Left colon (tissue), 2 donors: ENCODE measurements around the gene JADE1. TPM values are rescaled to one million over a fixed set of nuclear protein-coding genes. Genes with fewer than 3 reads are reported as not detected.

Source experiments
- ATAC-seq: fragments of 200-7000 bp; cut with Tn5 transposase; one replicate; pipeline ENCODE4 v1.9.1; 2020; ENCODE audit warnings: mild to moderate bottlenecking, moderate library complexity
- DNase-seq, 2 donors: peaks; one replicate each; pipeline ENCODE4 v3.0.0-alpha.2; 2020
- intact Hi-C, 2 donors: fragments of 100-400 bp; cut with DNase I in 1 of 2; cut with micrococcal nuclease in 1 of 2; formaldehyde crosslinking; loops; one replicate each; pipeline versions ENCODE4 v1.11.2 to v1.14.0; 2022; cut with DNase I, micrococcal nuclease
- total RNA-seq, 2 donors: library from RNA; stranded (reverse); fragmentation: NEBNext Ultra II Directional; extraction: Animal tissue kit (Norgen Biotek cat#: 25700); gene quantifications; one replicate each; pipeline ENCODE4 v1.2.1, GENCODE V29; 2021
- donor health status: DM: no; HTN: no; CAD: no.
- donor health status: DM: yes; HTN: yes; CAD: no.

JADE1 gene
- total RNA-seq, 2 donors from 2014 or later = 5.4 to 8.4 TPM

DNA sequence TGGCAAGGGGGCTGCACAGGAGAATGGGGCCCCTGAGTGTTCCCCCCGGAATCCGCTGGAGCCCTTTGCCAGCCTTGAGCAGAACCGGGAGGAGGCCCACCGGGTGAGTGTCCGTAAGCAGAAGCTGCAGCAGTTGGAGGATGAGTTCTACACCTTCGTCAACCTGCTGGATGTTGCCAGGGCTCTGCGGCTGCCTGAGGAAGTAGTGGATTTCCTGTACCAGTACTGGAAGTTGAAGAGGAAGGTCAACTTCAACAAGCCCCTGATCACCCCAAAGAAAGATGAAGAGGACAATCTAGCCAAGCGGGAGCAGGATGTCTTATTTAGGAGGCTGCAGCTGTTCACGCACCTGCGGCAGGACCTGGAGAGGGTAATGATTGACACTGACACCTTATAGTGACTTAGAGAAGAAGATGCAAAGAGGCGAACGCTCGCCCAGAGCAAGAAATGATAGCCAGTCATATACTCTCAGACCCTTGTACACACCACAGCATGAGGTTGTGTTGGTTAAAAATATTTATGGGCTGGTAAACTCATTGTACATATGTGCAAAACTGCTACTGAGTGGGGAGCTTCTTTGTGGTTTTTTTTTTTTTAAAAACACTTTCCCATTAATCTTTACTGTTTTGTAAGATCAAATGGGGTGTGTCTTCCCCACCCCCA is 52.5 kb downstream of the JADE1 start:
- intact Hi-C loops = loop anchor here in 1 of 2 donors (5.0 to 10.0 kb wide), 4 partner anchors 47 to 670 kb away; no protein-coding TSS in a partner anchor
- DNase-seq (no peak), ATAC-seq (no peak)

GRCh38 chr4:128862608-128863311 is 53.3 kb downstream of the JADE1 start:
- intact Hi-C loops = loop anchor here in 1 of 2 donors (5.0 to 10.0 kb wide), 4 partner anchors 48 to 670 kb away; no protein-coding TSS in a partner anchor
- no peak for DNase-seq
- no peak for ATAC-seq

- intact Hi-C loops = loop anchor here in 1 of 2 donors (5.0 to 10.0 kb wide), 4 partner anchors 49 to 671 kb away; no protein-coding TSS in a partner anchor
- peak; percentile 58 to 73 for DNase-seq
- peak; percentile 82 for ATAC-seq
These were observed 54.0 kb downstream of the JADE1 start for GRCh38 chr4:128863312-128864075.

- DNase-seq = no peak
- intact Hi-C loops = loop anchor here in 1 of 2 donors (10.0 kb wide), 3 partner anchors 50 to 410 kb away; no protein-coding TSS in a partner anchor
- ATAC-seq = no peak
These were observed 55.6 kb downstream of the JADE1 start for GRCh38 chr4:128865132-128865531.

GRCh38 chr4:128866269-128866668 is 56.8 kb downstream of the JADE1 start:
- DNase-seq (no peak), ATAC-seq (no peak)
- intact Hi-C loops = loop anchor here in 1 of 2 donors (10.0 kb wide), 3 partner anchors 51 to 411 kb away; no protein-coding TSS in a partner anchor

DNA sequence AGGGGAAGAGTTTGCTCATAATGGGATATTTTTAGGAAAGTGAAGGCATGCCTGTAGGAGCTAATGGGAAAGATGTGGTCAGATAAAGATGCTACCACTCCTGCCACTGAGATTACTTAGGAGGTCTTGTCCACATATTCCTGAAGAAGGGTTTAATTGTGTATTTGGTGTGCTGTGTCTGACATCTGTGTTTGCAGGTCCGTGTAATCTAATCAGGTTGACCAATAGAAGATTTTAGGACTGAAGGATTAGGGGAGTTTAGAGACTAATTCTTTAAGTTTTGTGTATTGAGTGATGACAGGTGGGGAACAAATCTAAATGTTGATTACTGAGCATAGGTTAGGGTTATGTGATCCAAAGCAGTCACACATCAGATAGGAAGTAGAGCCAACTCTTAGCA is 57.2 kb downstream of the JADE1 start:
- DNase-seq (no peak), ATAC-seq (no peak)
- intact Hi-C loops = loop anchor here in 1 of 2 donors (10.0 kb wide), 3 partner anchors 52 to 412 kb away; no protein-coding TSS in a partner anchor

- peak; percentile 4 for ATAC-seq
- intact Hi-C loops = loop anchor here in 1 of 2 donors (10.0 kb wide), 3 partner anchors 54 to 414 kb away; no protein-coding TSS in a partner anchor
These were observed 59.3 kb downstream of the JADE1 start for GRCh38 chr4:128868758-128869157.

GRCh38 chr4:128869776-128870509 is 60.4 kb downstream of the JADE1 start:
- intact Hi-C loops = loop anchor here in 1 of 2 donors (10.0 kb wide), 3 partner anchors 55 to 415 kb away; no protein-coding TSS in a partner anchor
- ATAC-seq = no peak
- no peak for DNase-seq

More at GRCh38 chr4:128868758-128869157, 59.3 kb downstream of the JADE1 start:
- DNase-seq = no peak

GRCh38 chr4:128871948-128872347 is 62.4 kb downstream of the JADE1 start:
- ATAC-seq (no peak), DNase-seq (no peak)
- intact Hi-C loops = no loop called here

- DNase-seq = no peak
- ATAC-seq = no peak
- intact Hi-C loops = no loop called here
These were observed 66.7 kb downstream of the JADE1 start for GRCh38 chr4:128876200-128876599.

GRCh38 chr4:128877934-128878333 is 68.4 kb downstream of the JADE1 start:
- ATAC-seq = no peak
- intact Hi-C loops = no loop called here
- no peak for DNase-seq

DNA sequence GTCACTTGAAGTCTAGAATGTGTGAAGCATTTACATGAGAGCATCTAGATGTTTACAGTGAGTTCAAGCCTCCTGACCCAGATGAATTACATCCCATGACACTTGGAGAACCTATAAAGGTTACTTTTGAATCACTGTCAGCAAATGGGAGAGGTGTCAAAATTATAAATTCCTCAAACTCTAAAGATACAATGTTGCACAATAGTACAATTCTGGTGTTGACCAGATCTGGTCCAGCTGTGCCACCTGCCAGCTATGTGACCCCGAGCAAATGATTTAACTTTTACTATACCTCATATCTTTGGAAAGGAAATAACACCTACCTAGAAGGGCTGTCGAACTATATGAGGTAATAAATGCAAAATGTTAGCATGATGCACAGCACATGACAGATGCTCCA is 69.8 kb downstream of the JADE1 start:
- ATAC-seq (no peak), DNase-seq (no peak)

DNA sequence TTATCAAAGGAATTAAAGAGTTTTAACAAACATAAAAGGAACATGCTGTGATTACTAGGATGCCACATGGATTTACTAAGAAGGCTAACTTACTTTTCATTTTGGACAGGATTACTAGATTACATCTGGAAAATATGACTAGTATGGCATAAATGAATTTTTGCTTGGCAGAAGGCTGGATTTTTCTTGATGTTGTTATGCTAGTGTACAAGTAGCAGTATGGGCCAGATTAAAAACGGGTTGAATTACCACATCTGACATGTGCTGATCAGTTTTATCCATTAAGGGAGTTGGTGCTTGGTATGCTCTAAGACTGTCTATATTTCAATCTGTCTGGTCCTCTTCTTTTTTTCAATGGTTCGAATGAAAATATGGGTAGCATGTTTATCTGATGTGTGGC is 70.5 kb downstream of the JADE1 start:
- DNase-seq = no peak
- intact Hi-C loops = no loop called here
- no peak for ATAC-seq

More for the DNA sequence above, 69.8 kb downstream of the JADE1 start:
- intact Hi-C loops = no loop called here

GRCh38 chr4:128880662-128881061 is 71.2 kb downstream of the JADE1 start:
- DNase-seq (no peak), ATAC-seq (no peak)
- intact Hi-C loops = no loop called here

DNA sequence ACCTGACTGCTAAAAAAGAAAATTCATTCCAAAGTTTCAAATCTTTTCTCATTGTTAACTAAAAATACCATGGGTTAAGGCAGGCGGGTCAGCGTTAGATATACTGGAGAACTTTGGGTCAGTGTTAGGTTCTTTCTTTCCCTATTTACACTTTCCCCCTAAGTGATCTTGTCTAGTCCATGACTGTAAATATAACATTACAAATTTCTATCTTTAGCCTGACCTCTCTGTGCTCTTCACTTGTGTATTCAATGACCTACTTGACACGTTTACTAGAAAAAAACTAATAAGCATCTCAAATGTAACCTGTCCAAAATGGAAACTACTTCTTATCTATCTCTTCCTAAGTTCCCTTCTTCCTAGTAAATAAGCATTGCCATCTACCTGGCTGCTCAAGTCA is 95.3 kb downstream of the JADE1 start:
- DNase-seq (no peak), ATAC-seq (no peak)
- intact Hi-C loops = no loop called here

DNA sequence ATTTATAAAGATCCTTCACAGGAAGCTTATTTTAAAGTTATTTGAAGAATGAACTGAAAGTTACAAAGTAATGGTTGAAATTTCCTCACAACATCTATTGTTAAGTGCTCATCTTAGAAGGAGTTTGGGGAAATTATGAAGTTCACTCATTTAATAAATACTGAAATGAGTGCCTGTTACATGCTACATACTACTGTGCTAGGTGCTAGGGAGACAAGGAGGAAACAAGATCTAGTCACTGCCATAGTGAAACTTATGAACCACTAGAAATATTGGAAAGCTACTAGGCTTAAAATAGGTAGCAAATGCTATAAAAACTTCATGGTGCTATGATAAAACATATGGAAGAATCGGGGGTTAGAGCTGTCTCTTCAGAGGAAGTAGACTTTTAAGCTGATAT is 97.1 kb downstream of the JADE1 start:
- DNase-seq (no peak), ATAC-seq (no peak)
- intact Hi-C loops = no loop called here

DNA sequence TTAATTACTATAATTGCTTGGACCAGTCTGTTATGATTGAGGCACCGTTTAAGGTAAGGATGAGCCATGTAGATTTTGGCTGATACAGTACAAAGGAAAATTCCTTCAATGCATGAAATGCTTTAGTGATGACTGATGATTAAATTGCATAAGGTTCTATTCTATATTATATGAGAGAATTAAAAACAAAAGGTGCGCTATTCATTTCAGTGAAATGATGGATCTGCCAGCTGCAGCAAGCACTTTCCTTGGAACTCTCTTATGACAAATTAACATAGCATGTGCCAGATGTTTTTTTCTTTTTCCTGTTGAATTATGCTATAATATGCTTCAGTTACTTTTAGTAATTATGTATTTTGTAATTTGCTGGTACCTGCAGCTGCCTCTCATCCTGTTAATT is 98.5 kb downstream of the JADE1 start:
- intact Hi-C loops = no loop called here
- ATAC-seq = no peak
- DNase-seq = no peak

DNA sequence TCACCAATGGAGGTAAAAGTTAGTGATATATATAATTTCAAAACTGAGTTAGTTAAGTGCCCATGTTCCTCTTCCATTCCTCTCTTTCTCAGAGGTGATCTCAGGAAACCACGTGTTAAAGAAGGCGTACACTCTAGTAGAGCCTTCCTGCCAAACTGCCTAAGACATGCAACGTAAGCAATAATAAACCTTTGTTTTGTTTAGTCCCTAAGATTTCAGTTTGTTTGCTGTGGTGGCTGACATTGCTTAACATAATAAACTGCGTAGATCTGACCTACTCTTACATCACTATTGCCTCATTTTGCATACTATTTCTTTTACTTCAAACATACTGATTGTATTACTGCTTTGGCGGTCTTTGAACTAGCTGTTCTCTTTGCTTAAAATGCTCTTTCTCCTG is 99.2 kb downstream of the JADE1 start:
- DNase-seq = no peak
- intact Hi-C loops = no loop called here
- ATAC-seq = no peak
